Measurements from ENCODE around the gene PRSS21. TPM values are rescaled to one million over a fixed set of nuclear protein-coding genes. Genes with fewer than 3 reads are reported as not detected.

PRSS21 gene
- total RNA-seq, 3 donors from 2014 or later: 0.51 to 4.1 (median 0.58) TPM

GRCh38 chr16:2806286-2806685, 10.8 kb upstream of the PRSS21 start:
- intact Hi-C loops (cut with DNase I, micrococcal nuclease): no loop called here
- Histone ChIP-seq H3K36me3 (ENCODE audit: low read depth) (no peaks in the 10 kb centered on the region), H3K9me3 (peaks cover 8% of the 10 kb centered on the region), H3K4me1 (ENCODE audit: low read depth) (no peaks in the 10 kb centered on the region), H3K4me3 (no peak overlapping the region)
- no peak for ATAC-seq
- TF ChIP-seq CTCF (IDR thresholded peaks at IDR 0.05): no peak
- DNase-seq: peak in 1 of 3 donors; percentile 2

GRCh38 chr16:2808181-2808580, 8.9 kb upstream of the PRSS21 start:
- Histone ChIP-seq H3K36me3 (ENCODE audit: low read depth) (no peaks in the 10 kb centered on the region), H3K4me3 (no peak overlapping the region), H3K4me1 (ENCODE audit: low read depth) (no peaks in the 10 kb centered on the region), H3K9me3 (peaks cover 7% of the 10 kb centered on the region)
- DNase-seq: peak in 2 of 3 donors; percentile 6 to 25
- ATAC-seq: no peak
- no peak for TF ChIP-seq CTCF (IDR thresholded peaks at IDR 0.05)
- intact Hi-C loops (cut with DNase I, micrococcal nuclease): no loop called here

GRCh38 chr16:2809149-2809760, 7.8 kb upstream of the PRSS21 start:
- ATAC-seq (no peak), DNase-seq (no peak)
- Histone ChIP-seq H3K4me1 (ENCODE audit: low read depth) (no peaks in the 10 kb centered on the region), H3K9me3 (no peaks in the 10 kb centered on the region), H3K4me3 (no peak overlapping the region), H3K36me3 (ENCODE audit: low read depth) (no peaks in the 10 kb centered on the region)
- intact Hi-C loops (cut with DNase I, micrococcal nuclease): no loop called here
- no peak for TF ChIP-seq CTCF (IDR thresholded peaks at IDR 0.05)

GRCh38 chr16:2810651-2811050, 6.4 kb upstream of the PRSS21 start:
- Histone ChIP-seq H3K4me1 (ENCODE audit: low read depth) (no peaks in the 10 kb centered on the region), H3K4me3 (no peak overlapping the region), H3K9me3 (no peaks in the 10 kb centered on the region), H3K36me3 (ENCODE audit: low read depth) (no peaks in the 10 kb centered on the region)
- intact Hi-C loops (cut with DNase I, micrococcal nuclease): no loop called here
- DNase-seq (peak in 1 of 3 donors; percentile 2), ATAC-seq (no peak)
- TF ChIP-seq CTCF (IDR thresholded peaks at IDR 0.05): no peak

GRCh38 chr16:2811703-2812471, 5.2 kb upstream of the PRSS21 start:
- no peaks in the 10 kb centered on the region for H3K4me1 ChIP-seq (ENCODE audit: low read depth)
- ATAC-seq (peak; percentile 27), DNase-seq (peak in 1 of 3 donors; percentile 16)
- no peaks in the 10 kb centered on the region for H3K9me3 ChIP-seq
- H3K36me3 ChIP-seq (ENCODE audit: low read depth): no peaks in the 10 kb centered on the region
- H3K4me3 ChIP-seq: no peak overlapping the region
- intact Hi-C loops (cut with DNase I, micrococcal nuclease): no loop called here
- no peak for TF ChIP-seq CTCF (IDR thresholded peaks at IDR 0.05)

Data from mucosa of descending colon (tissue), 3 donors.